ENCODE data around the gene PKMYT1.

The PKMYT1 gene

GRCh38 chr16:2980227-2981176 is at the start of gene PKMYT1:
Gene PKMYT1 (minus strand): TSS chr16:2980446. CDS start chr16:2979657, 789 bp downstream.
- peak; percentile 94 for DNase-seq

DNA sequence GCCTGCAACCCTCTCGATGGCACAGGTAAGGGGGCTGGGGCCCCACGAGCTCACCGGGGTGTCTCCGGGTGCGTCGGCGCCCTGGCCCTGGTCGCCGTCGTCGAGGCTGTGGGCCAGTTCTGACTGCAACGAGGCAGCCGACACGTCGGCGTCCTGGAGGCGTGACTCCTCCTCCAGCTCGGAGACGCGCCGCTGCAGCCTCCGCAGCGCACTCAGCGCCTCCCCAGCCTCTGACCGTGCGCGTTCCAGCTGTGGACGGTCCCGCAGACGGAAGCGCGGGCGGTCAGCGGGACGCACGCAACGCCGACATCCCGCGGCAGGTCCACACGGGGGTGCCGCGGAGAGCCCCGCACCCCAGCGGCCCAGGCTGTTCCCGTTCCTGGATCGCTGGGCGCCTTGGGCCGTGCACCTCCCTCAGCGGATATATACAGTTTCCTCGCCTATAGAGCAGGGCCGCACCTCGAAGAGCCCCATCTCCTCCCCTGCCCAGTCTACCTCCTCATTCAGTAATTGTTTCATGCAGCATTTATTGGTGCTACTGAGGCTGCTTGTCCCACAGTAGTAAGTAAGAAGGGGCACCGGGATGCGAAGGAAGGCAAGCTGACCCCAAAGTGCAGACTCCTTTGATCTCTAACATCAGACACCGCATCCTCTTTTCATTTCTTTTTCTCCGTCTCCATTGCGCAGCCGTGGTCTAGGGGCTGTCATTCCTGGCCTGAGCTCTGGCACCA is 49.4 kb upstream of the PKMYT1 start:
- peak; percentile 36 for DNase-seq

DNA sequence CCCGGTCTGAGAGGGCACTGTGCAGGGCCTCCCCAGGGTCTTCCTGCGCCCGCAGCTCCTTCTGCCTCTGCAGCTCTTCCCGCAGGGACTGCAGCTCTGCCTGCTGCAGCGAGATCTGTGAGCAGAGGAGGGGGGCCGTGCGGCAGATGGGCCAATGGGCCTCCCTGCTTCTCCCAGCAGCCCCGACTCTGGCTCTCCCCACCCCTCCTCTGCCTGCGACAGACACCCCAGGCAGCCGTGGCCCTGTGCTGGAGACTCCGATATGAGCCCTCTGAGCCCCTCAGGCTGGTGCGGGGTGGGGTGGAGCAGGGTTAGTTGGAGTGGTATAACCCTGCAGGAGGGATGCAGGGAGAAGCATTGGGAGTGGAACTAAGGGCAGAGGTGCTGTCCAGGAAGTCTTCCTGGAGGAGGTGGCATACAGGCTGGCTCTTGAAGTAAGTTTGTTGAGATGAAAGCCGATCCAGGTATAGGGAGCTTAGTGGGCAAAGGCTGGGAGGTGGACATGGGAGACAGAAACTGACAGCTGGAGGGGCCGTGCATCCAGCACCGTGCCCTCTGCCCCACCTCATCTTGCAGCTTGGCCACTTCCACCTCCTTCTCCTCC is 48.6 kb upstream of the PKMYT1 start:
- DNase-seq: peak; percentile 54

GRCh38 chr16:3027983-3028715 is 47.9 kb upstream of the PKMYT1 start:
- DNase-seq: peak; percentile 93

- DNase-seq: no peak
These were observed 47.2 kb upstream of the PKMYT1 start for GRCh38 chr16:3027489-3027795.

GRCh38 chr16:3026609-3027488 is 46.6 kb upstream of the PKMYT1 start:
- DNase-seq: no peak

DNA sequence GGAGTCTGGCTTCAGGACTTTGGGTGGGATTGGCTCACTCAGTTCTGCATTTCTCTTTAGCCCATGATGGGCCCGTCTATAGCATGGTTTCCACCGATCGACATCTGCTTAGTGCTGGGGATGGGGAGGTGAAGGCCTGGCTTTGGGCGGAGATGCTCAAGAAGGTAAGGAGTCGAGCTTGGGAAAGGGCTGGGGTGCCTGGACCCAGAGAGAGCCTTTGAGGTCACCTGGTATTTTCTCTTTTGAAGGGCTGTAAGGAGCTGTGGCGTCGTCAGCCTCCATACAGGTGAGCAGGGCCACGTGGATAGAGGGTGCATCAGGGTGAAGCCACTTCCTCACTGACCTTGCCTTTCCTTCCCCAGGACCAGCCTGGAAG is 45.7 kb upstream of the PKMYT1 start:
- no peak for DNase-seq

GRCh38 chr16:3025032-3026002 is 45.1 kb upstream of the PKMYT1 start:
- no peak for DNase-seq

DNA sequence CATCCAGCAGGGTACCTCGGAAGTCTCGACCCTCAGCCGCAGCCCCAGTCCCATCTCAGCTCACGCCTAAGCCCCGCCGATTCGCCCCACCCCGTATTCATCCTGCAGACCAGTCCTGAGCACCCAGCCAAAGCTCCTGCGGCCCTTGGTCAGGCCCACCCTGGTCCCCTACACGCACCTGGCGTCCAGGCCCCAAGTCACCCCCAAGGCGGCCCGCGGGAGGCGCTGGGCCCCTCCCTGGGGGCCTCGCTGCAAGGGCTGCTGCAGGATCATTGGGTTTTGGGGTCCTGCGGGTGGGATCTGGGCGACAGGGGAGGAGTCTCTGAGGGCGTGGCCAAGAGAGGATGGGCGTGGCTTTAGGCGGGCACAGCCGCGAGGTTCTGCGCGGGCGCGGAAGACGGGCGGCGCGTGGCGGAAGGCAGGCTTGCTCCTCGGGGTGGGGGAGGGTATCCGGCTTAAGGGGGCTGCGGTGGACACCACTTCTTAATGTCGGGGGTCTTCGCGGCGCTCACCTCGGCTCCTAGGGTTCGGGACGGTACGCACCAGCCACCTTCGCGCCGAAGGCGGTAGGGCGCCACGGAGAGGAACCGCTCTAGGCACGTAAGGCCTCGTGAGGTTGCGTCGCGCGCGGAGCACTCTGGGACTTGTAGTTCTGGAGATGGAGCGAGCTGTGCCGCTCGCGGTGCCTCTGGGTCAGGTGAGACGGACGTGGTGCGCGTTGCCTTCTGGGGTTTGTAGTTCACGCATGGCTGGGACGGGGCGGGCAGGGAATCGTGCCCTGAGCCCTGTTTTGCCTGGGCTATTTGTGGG is 43.6 kb upstream of the PKMYT1 start, which contains the start of the genes HCFC1R1 and THOC6:
HCFC1R1 (minus strand) TSS at position 274 of the 810 bp plus-strand sequence; CDS start at position 273, 1 bp downstream.
THOC6 (plus strand) TSS at position 367 of the 810 bp plus-strand sequence; CDS start at position 659, 292 bp downstream.
- DNase-seq: peak; percentile 99

GRCh38 chr16:3023415-3023668 is 43.1 kb upstream of the PKMYT1 start:
- DNase-seq: peak; percentile 59

- no peak for DNase-seq
These were observed 42.6 kb upstream of the PKMYT1 start for GRCh38 chr16:3022684-3023414.

DNA sequence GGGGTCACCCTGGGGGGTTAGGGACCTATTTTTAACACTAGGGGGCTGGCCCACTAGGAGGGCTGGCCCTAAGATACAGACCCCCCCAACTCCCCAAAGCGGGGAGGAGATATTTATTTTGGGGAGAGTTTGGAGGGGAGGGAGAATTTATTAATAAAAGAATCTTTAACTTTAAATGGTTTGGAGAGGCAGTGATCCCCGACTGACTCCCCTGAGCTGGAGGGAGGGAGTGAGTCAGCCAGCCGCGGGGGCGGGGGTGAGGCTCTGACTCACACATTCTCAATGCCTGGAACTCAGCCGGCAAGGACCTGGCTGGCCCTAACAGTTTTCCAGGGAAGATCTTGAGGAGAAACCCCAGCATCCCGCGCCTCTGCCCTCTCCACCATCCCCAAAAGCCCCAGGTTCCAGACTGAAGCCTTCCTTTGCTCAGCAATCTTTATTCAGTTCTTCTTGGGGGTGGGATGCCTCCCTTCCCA is 42.0 kb upstream of the PKMYT1 start:
- DNase-seq: peak; percentile 26

DNA sequence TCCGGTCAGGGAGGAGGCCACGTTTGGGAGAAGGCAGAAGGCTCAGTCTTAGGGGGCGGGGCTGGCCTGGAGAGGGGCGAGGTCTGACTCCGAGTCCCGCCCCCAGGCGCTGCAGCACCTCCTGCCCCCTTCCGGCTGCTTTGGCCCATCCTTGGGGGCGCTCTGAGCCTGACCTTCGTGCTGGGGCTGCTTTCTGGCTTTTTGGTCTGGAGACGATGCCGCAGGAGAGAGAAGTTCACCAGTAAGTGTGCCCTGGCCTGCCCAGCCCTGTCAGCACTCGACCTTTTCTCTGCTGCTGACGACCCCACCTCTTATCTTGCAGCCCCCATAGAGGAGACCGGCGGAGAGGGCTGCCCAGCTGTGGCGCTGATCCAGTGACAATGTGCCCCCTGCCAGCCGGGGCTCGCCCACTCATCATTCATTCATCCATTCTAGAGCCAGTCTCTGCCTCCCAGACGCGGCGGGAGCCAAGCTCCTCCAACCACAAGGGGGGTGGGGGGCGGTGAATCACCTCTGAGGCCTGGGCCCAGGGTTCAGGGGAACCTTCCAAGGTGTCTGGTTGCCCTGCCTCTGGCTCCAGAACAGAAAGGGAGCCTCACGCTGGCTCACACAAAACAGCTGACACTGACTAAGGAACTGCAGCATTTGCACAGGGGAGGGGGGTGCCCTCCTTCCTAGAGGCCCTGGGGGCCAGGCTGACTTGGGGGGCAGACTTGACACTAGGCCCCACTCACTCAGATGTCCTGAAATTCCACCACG is 41.4 kb upstream of the PKMYT1 start:
- DNase-seq: peak; percentile 91

DNA sequence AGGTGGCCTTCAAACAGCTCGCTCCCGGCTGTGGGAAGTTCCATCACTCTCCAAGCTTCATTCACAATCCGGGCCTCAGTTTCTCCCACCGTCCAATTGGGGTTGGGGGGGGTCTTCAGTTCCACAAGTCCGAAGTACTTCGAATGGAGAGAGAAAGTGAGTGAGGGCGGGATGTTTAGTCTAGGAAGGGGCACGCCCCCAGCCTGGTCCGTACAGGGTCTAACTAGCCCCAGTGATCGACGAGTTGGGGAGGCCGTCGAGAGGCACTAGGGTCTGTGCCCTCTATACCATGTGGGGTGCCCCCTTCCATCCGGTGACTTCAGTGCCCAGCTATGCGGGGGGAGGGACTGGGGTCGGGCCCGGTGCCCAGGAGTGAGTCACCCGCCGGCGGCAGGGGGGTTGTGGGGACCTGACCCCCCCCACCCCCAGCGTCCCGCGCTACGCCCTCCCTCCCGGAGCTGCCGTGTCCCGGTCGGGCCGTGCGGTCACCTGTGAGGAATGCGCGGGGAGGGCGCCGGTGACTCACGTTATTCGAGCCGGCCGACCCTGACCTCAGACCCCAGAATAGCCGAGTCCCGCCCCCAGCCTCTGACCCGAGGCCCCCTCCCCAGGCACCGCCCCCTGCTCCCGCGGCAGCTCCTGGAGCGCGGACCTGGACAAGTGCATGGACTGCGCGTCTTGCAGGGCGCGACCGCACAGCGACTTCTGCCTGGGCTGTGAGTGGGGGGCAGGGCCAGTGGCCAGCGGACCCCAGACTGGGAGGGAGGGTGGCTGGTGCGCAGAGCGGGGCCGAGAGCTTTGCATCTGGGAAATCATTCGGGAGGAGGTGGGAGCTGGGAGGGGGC is 40.6 kb upstream of the PKMYT1 start:
- DNase-seq: peak; percentile 51

GRCh38 chr16:3020247-3020603 is 40.0 kb upstream of the PKMYT1 start, which contains the start of gene TNFRSF12A:
Gene TNFRSF12A (plus strand): TSS chr16:3020368. CDS start chr16:3020398, 30 bp downstream.
- DNase-seq: peak; percentile 89

GRCh38 chr16:3019594-3020246 is 39.5 kb upstream of the PKMYT1 start:
- no peak for DNase-seq
